ENCODE measurements around the gene DNAJC5.
"Not testable (repeated sequence)": the region's sequence is repeated elsewhere in the genome, so short reads cannot be mapped to it uniquely, and the experiment has no call there.

Gene DNAJC5

GRCh38 chr20:63957004-63957689 is 62.2 kb downstream of the DNAJC5 start:
- peak; percentile 47 for DNase-seq

- DNase-seq, result no peak
Measured at GRCh38 chr20:63957690-63958441, 62.9 kb downstream of the DNAJC5 start.

- no peak for DNase-seq
Measured at GRCh38 chr20:63958471-63958870, 63.5 kb downstream of the DNAJC5 start.

GRCh38 chr20:63958964-63959698 is 64.2 kb downstream of the DNAJC5 start:
- no peak for DNase-seq

GRCh38 chr20:63959699-63960075 is 64.8 kb downstream of the DNAJC5 start:
- no peak for DNase-seq

GRCh38 chr20:63960654-63961621 is 66.0 kb downstream of the DNAJC5 start:
- DNase-seq, result not testable (repeated sequence)

- no peak for DNase-seq
Measured at GRCh38 chr20:63961664-63962425, 66.9 kb downstream of the DNAJC5 start.

GRCh38 chr20:63962426-63963347 is 67.8 kb downstream of the DNAJC5 start:
- DNase-seq, result no peak

- no peak for DNase-seq
Measured at GRCh38 chr20:63963348-63963741, 68.4 kb downstream of the DNAJC5 start.

GRCh38 chr20:63963784-63964301 is 68.9 kb downstream of the DNAJC5 start:
- no peak for DNase-seq

- no peak for DNase-seq
Measured at GRCh38 chr20:63964412-63964811, 69.5 kb downstream of the DNAJC5 start.

- DNase-seq, result no peak
Measured at GRCh38 chr20:63966172-63966943, 71.4 kb downstream of the DNAJC5 start.

- no peak for DNase-seq
Measured at GRCh38 chr20:63966944-63967322, 72.0 kb downstream of the DNAJC5 start.

GRCh38 chr20:63967330-63968135 is 72.6 kb downstream of the DNAJC5 start:
- no peak for DNase-seq

GRCh38 chr20:63968136-63968927 is 73.4 kb downstream of the DNAJC5 start:
- DNase-seq, result no peak

- no peak for DNase-seq
Measured at GRCh38 chr20:63968928-63969760, 74.2 kb downstream of the DNAJC5 start.

Data from NCI-H1436 treated with DMSO at 0.1 percent for 48 hours (cell line).